Mucosa of rectum (tissue), 2 donors: ENCODE results near the gene PBX3.

Experiments
- H3K27ac ChIP-seq, 2 donors: one replicate each; pipeline ENCODE4 v1.7.0; 2013; ENCODE audit warnings: inconsistent platforms in 2 of 2, low read depth in 2 of 2, low read length in 2 of 2
- H3K27me3 ChIP-seq, 2 donors: one replicate each; pipeline ENCODE4 v1.7.0; 2013; ENCODE audit warnings: low read length in 2 of 2; ENCODE audit not compliant: control insufficient read depth in 2 of 2, insufficient read depth in 2 of 2
- H3K36me3 ChIP-seq, 2 donors: one replicate each; pipeline ENCODE4 v1.7.0; 2013; ENCODE audit warnings: low read length in 2 of 2; ENCODE audit not compliant: control insufficient read depth in 2 of 2, insufficient read depth in 2 of 2
- H3K4me1 ChIP-seq, 2 donors: one replicate each; pipeline ENCODE4 v1.7.0; 2013; ENCODE audit warnings: low read length in 2 of 2, mild to moderate bottlenecking in 1 of 2; ENCODE audit not compliant: control insufficient read depth in 2 of 2, insufficient read depth in 2 of 2
- H3K4me3 ChIP-seq, 2 donors: one replicate each; pipeline ENCODE4 v1.7.0; 2013; ENCODE audit warnings: low read length in 2 of 2
- H3K9ac ChIP-seq, 2 donors: one replicate each; pipeline ENCODE4 v1.7.0; 2013; ENCODE audit warnings: low read length in 2 of 2, low read depth in 1 of 2, mild to moderate bottlenecking in 1 of 2
- H3K9me3 ChIP-seq, 2 donors: one replicate each; pipeline ENCODE4 v1.7.0; 2013; ENCODE audit warnings: low read length in 2 of 2; ENCODE audit not compliant: control insufficient read depth in 2 of 2
- donor health status: healthy.
- donor health status: Normal muscosa, but diverticular disease.

Gene PBX3

GRCh38 chr9:125831616-125832015 lies 84.4 kb downstream of the PBX3 start:
- H3K4me1 ChIP-seq, result no peaks in the 10 kb centered on the region
- no peak overlapping the region for H3K4me3 ChIP-seq
- no peak overlapping the region for H3K9ac ChIP-seq
- no peak overlapping the region for H3K27ac ChIP-seq
- no peaks in the 10 kb centered on the region for H3K27me3 ChIP-seq
- no peaks in the 10 kb centered on the region for H3K9me3 ChIP-seq
- H3K36me3 ChIP-seq, result no peaks in the 10 kb centered on the region

- no peak overlapping the region for H3K27ac ChIP-seq
- H3K9ac ChIP-seq, result no peak overlapping the region
- no peaks in the 10 kb centered on the region for H3K9me3 ChIP-seq
- H3K36me3 ChIP-seq, result no peaks in the 10 kb centered on the region
- H3K27me3 ChIP-seq, result no peaks in the 10 kb centered on the region
- no peaks in the 10 kb centered on the region for H3K4me1 ChIP-seq
- no peak overlapping the region for H3K4me3 ChIP-seq
These were observed 88.5 kb downstream of the PBX3 start for GRCh38 chr9:125835655-125836054.

- no peaks in the 10 kb centered on the region for H3K27me3 ChIP-seq
- H3K27ac ChIP-seq, result no peak overlapping the region
- H3K4me3 ChIP-seq, result no peak overlapping the region
- H3K9ac ChIP-seq, result no peak overlapping the region
- no peaks in the 10 kb centered on the region for H3K36me3 ChIP-seq
- no peaks in the 10 kb centered on the region for H3K4me1 ChIP-seq
- H3K9me3 ChIP-seq, result no peaks in the 10 kb centered on the region
These were observed 92.1 kb downstream of the PBX3 start for GRCh38 chr9:125839317-125839716.

GRCh38 chr9:125841444-125841843 lies 94.3 kb downstream of the PBX3 start:
- Histone ChIP-seq H3K36me3 (no peaks in the 10 kb centered on the region), H3K27me3 (no peaks in the 10 kb centered on the region), H3K27ac (no peak overlapping the region), H3K9me3 (no peaks in the 10 kb centered on the region), H3K4me3 (no peak overlapping the region), H3K4me1 (no peaks in the 10 kb centered on the region), H3K9ac (no peak overlapping the region)

- Histone ChIP-seq H3K4me3 (no peak overlapping the region), H3K9me3 (no peaks in the 10 kb centered on the region), H3K27ac (no peak overlapping the region), H3K4me1 (no peaks in the 10 kb centered on the region), H3K27me3 (no peaks in the 10 kb centered on the region), H3K36me3 (no peaks in the 10 kb centered on the region), H3K9ac (no peak overlapping the region)
These were observed 95.1 kb downstream of the PBX3 start for GRCh38 chr9:125842242-125842641.

GRCh38 chr9:125843646-125844045 lies 96.5 kb downstream of the PBX3 start:
- Histone ChIP-seq H3K36me3 (no peaks in the 10 kb centered on the region), H3K27ac (no peak overlapping the region), H3K9me3 (no peaks in the 10 kb centered on the region), H3K4me1 (no peaks in the 10 kb centered on the region), H3K4me3 (no peak overlapping the region), H3K27me3 (no peaks in the 10 kb centered on the region), H3K9ac (no peak overlapping the region)

GRCh38 chr9:125844611-125845010 lies 97.4 kb downstream of the PBX3 start:
- Histone ChIP-seq H3K36me3 (no peaks in the 10 kb centered on the region), H3K4me1 (no peaks in the 10 kb centered on the region), H3K9ac (no peak overlapping the region), H3K27ac (no peak overlapping the region), H3K4me3 (no peak overlapping the region), H3K27me3 (no peaks in the 10 kb centered on the region), H3K9me3 (no peaks in the 10 kb centered on the region)

- H3K9ac ChIP-seq, result no peak overlapping the region
- no peak overlapping the region for H3K4me3 ChIP-seq
- H3K27ac ChIP-seq, result no peak overlapping the region
- H3K4me1 ChIP-seq, result no peaks in the 10 kb centered on the region
- no peaks in the 10 kb centered on the region for H3K27me3 ChIP-seq
- H3K9me3 ChIP-seq, result no peaks in the 10 kb centered on the region
- H3K36me3 ChIP-seq, result no peaks in the 10 kb centered on the region
These were observed 98.2 kb downstream of the PBX3 start for GRCh38 chr9:125845271-125845808.

GRCh38 chr9:125847735-125848134 lies 100.6 kb downstream of the PBX3 start:
- no peak overlapping the region for H3K9ac ChIP-seq
- no peaks in the 10 kb centered on the region for H3K4me1 ChIP-seq
- H3K36me3 ChIP-seq, result no peaks in the 10 kb centered on the region
- H3K27ac ChIP-seq, result no peak overlapping the region
- no peaks in the 10 kb centered on the region for H3K9me3 ChIP-seq
- H3K27me3 ChIP-seq, result no peaks in the 10 kb centered on the region
- H3K4me3 ChIP-seq, result no peak overlapping the region

- Histone ChIP-seq H3K27ac (no peak overlapping the region), H3K9me3 (no peaks in the 10 kb centered on the region), H3K4me3 (no peak overlapping the region), H3K36me3 (no peaks in the 10 kb centered on the region), H3K9ac (no peak overlapping the region), H3K4me1 (peaks cover 0 to 2% of the 10 kb centered on the region in 2 donors), H3K27me3 (no peaks in the 10 kb centered on the region)
These were observed 103.0 kb downstream of the PBX3 start for GRCh38 chr9:125850106-125850632.

GRCh38 chr9:125850763-125851162 lies 103.6 kb downstream of the PBX3 start:
- no peak overlapping the region for H3K27ac ChIP-seq
- no peaks in the 10 kb centered on the region for H3K27me3 ChIP-seq
- H3K4me1 ChIP-seq, result peaks cover 0 to 2% of the 10 kb centered on the region in 2 donors
- H3K9me3 ChIP-seq, result no peaks in the 10 kb centered on the region
- H3K4me3 ChIP-seq, result no peak overlapping the region
- no peak overlapping the region for H3K9ac ChIP-seq
- H3K36me3 ChIP-seq, result no peaks in the 10 kb centered on the region
